GM23248 (cell line): ENCODE results near the gene TMEM98. TPM values are rescaled to one million over a fixed set of nuclear protein-coding genes. Genes with fewer than 3 reads are reported as not detected.
A peak's percentile ranks its signal among the peaks of the same experiment; 100 is the strongest.

Experiments
- DNase-seq: peaks from one replicate; pipeline ENCODE4 v3.0.0-alpha.2; 2015
- H2AFZ ChIP-seq: fragments of 200-600 bp; sonication (generic); 2 replicates; pipeline ENCODE4 v1.6.1; 2016; ENCODE audit warnings: antibody characterized with exemption
- H3F3A ChIP-seq: fragments of 200-600 bp; sonication (generic); 2 replicates; pipeline ENCODE4 v1.6.1; 2016; ENCODE audit warnings: mild to moderate bottlenecking, antibody characterized with exemption, mixed run types; ENCODE audit not compliant: insufficient read depth
- H3K27ac ChIP-seq: fragments of 200-600 bp; sonication (generic); 2 replicates; pipeline ENCODE4 v1.5.1; 2016; ENCODE audit warnings: mild to moderate bottlenecking
- H3K27me3 ChIP-seq: fragments of 200-600 bp; sonication (generic); replicated peaks from 2 replicates; pipeline ENCODE4 v1.6.1; 2016; ENCODE audit warnings: mild to moderate bottlenecking; ENCODE audit not compliant: insufficient read depth
- H3K36me3 ChIP-seq: fragments of 200-600 bp; sonication (generic); 2 replicates; pipeline ENCODE4 v1.6.1; 2016; ENCODE audit warnings: low read depth, mild to moderate bottlenecking
- H3K4me1 ChIP-seq: fragments of 200-600 bp; sonication (generic); 2 replicates; pipeline ENCODE4 v1.6.1; 2016; ENCODE audit warnings: mild to moderate bottlenecking; ENCODE audit not compliant: insufficient read depth
- H3K4me2 ChIP-seq: fragments of 200-600 bp; sonication (generic); one replicate; pipeline ENCODE4 v1.6.1; 2016; ENCODE audit warnings: mild to moderate bottlenecking; ENCODE audit not compliant: unreplicated experiment
- H3K4me3 ChIP-seq: fragments of 200-600 bp; sonication (generic); 2 replicates; pipeline ENCODE4 v1.5.1; 2016; ENCODE audit warnings: mild to moderate bottlenecking
- H3K79me2 ChIP-seq: fragments of 200-600 bp; sonication (generic); 2 replicates; pipeline ENCODE4 v1.6.1; 2016; ENCODE audit warnings: mild to moderate bottlenecking; ENCODE audit not compliant: insufficient read depth
- H3K9ac ChIP-seq: fragments of 200-600 bp; sonication (generic); 2 replicates; pipeline ENCODE4 v1.6.1; 2016; ENCODE audit warnings: mild to moderate bottlenecking
- H3K9me2 ChIP-seq: fragments of 200-600 bp; sonication (generic); 2 replicates; pipeline ENCODE4 v1.6.1; 2016; ENCODE audit warnings: mixed run types, mild to moderate bottlenecking, moderate library complexity; ENCODE audit not compliant: insufficient read depth
- H3K9me3 ChIP-seq: fragments of 200-600 bp; sonication (generic); one replicate; pipeline ENCODE4 v1.6.1; 2017; ENCODE audit warnings: low read depth
- H4K20me1 ChIP-seq: fragments of 200-600 bp; sonication (generic); 2 replicates; pipeline ENCODE4 v1.6.0; 2016; ENCODE audit not compliant: insufficient read depth
- EZH2 ChIP-seq: fragments of 200-600 bp; sonication (generic); IDR thresholded peaks from 2 replicates; pipeline ENCODE4 v1.6.1; 2018; ENCODE audit warnings: antibody characterized with exemption, mild to moderate bottlenecking; ENCODE audit not compliant: insufficient read depth, poor library complexity, severe bottlenecking
- EZH2phosphoT487 ChIP-seq: fragments of 200-600 bp; sonication (generic); IDR thresholded peaks from 2 replicates; pipeline ENCODE4 v1.6.1; 2018; ENCODE audit warnings: antibody characterized with exemption, moderate library complexity, mild to moderate bottlenecking, low read depth; ENCODE audit not compliant: insufficient read depth
- WGBS, 2 experiments: methylation state at CpG; one replicate each; pipeline ENCODE4 v1.1.6; 2015 to 2017; ENCODE audit warnings: low lambda C conversion rate in 2 of 2, low coverage in 1 of 2; ENCODE audit errors: missing lambda C conversion rate in 2 of 2; 5-methylcytosine and 5-hydroxymethylcytosine counted together
- in situ Hi-C: fragments of 300-500 bp; cut with MboI; formaldehyde crosslinking; loops from 2 replicates; pipeline ENCODE4 v1.15.0; 2020
- polyA plus RNA-seq: library from polyadenylated mRNA; unstranded; fragments of >200 nt; fragmentation: Nextera tagmentation; extraction: Ambion mirVana; gene quantifications from 2 replicates; pipeline ENCODE4 v1.2.1, GENCODE V29; 2016
- total RNA-seq: library from RNA; depleted of rRNA; stranded (reverse); fragments of >200 nt; shearing (Covaris generic); gene quantifications from 2 replicates; pipeline ENCODE4 v1.2.3, GENCODE V29; 2014

Gene TMEM98
- total and polyA plus RNA-seq, 2 experiments from 2014 or later = 148 to 153 TPM

DNA sequence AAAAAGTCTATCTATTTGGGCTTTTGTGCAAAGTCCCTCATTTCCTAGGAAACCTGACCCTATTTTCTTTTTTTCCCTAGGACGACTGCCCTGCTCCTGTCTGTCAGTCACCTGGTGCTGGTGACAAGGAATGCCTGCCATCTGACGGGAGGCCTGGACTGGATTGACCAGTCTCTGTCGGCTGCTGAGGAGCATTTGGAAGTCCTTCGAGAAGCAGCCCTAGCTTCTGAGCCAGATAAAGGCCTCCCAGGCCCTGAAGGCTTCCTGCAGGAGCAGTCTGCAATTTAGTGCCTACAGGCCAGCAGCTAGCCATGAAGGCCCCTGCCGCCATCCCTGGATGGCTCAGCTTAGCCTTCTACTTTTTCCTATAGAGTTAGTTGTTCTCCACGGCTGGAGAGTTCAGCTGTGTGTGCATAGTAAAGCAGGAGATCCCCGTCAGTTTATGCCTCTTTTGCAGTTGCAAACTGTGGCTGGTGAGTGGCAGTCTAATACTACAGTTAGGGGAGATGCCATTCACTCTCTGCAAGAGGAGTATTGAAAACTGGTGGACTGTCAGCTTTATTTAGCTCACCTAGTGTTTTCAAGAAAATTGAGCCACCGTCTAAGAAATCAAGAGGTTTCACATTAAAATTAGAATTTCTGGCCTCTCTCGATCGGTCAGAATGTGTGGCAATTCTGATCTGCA is 12.9 kb downstream of the TMEM98 start:
- in situ Hi-C loops = no loop called here
- H3K9ac ChIP-seq = no peak overlapping the region

DNA sequence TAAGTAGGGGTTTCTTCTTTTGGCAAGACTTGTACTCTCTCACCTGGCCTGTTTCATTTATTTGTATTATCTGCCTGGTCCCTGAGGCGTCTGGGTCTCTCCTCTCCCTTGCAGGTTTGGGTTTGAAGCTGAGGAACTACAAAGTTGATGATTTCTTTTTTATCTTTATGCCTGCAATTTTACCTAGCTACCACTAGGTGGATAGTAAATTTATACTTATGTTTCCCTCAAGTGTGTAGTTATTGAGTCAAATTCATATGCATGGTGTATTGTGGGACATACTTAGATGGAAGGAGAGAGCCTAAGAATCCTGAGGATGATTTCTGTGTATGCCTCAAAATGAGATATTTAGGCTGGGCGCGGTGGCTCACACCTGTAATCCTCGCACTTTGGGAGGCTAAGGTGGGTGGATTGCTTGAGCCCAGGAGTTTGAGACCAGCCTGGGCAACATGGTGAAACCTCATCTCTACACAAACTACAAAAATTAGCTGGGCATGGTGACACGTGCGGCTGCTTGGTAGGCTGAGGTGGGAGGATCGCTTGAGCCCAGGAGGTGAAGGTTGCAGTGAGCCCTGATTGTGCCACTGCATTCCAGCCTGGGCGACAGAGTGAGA is 13.6 kb downstream of the TMEM98 start:
- no peak overlapping the region for H2AFZ ChIP-seq
- no peaks in the 10 kb centered on the region for H3K9me3 ChIP-seq
- no peaks in the 10 kb centered on the region for H4K20me1 ChIP-seq
- no peak overlapping the region for H3K9ac ChIP-seq
- WGBS, 2 experiments = 91 to 92% methylated on average over 8 of the region's 8 CpGs
- no peaks in the 10 kb centered on the region for H3K79me2 ChIP-seq
- in situ Hi-C loops = no loop called here
- no peak for DNase-seq
- no peak overlapping the region for H3K4me3 ChIP-seq
- H3K4me2 ChIP-seq = no peak overlapping the region
- H3K36me3 ChIP-seq = peaks cover 11% of the 10 kb centered on the region; the same call in 1 of the 2 replicates
- no peaks in the 10 kb centered on the region for H3K9me2 ChIP-seq
- TF ChIP-seq EZH2phosphoT487 (no peak), EZH2 (no peak)
- H3F3A ChIP-seq = peaks cover 46% of the 10 kb centered on the region
- H3K27me3 ChIP-seq = no peaks in the 10 kb centered on the region
- no peak overlapping the region for H3K27ac ChIP-seq
- H3K4me1 ChIP-seq = peaks cover 26% of the 10 kb centered on the region

More for the DNA sequence above, 12.9 kb downstream of the TMEM98 start:
- peaks cover 11% of the 10 kb centered on the region; the same call in 1 of the 2 replicates for H3K36me3 ChIP-seq
- no peak overlapping the region for H3K4me2 ChIP-seq
- H3K79me2 ChIP-seq = no peaks in the 10 kb centered on the region
- H3K27me3 ChIP-seq = no peaks in the 10 kb centered on the region
- H3F3A ChIP-seq = peaks cover 46% of the 10 kb centered on the region
- 85 to 86% methylated on average over 10 of the region's 10 CpGs for whole genome bisulfite sequencing, 2 experiments
- H3K4me3 ChIP-seq = no peak overlapping the region
- no peak overlapping the region for H3K27ac ChIP-seq
- H2AFZ ChIP-seq = no peak overlapping the region
- H4K20me1 ChIP-seq = no peaks in the 10 kb centered on the region
- TF ChIP-seq EZH2phosphoT487 (no peak), EZH2 (no peak)
- no peaks in the 10 kb centered on the region for H3K9me2 ChIP-seq
- no peaks in the 10 kb centered on the region for H3K9me3 ChIP-seq
- DNase-seq = no peak
- peaks cover 26% of the 10 kb centered on the region for H3K4me1 ChIP-seq

DNA sequence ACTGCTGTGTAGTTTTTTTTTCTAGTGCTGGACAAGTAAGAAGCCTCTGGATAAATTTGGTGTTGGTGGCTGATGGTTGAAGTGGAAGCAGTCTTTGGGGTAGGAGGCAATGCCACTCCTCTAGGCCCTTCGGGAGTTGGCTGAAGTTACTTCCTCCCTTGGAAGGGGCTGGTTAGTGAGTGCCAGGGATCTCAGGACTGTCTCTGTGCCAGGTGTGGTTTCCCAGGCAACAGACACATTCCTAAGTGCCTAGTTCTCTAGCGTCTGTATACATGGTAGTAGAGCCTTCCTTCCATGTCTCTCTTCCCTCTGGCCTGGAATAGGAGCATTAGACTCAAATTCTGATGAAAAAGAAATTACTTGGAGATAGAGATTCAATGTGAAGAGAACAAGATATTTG is 15.3 kb downstream of the TMEM98 start:
- Histone ChIP-seq H3K27me3 (no peaks in the 10 kb centered on the region), H4K20me1 (no peaks in the 10 kb centered on the region), H3K4me3 (peak overlapping the region; percentile 23; the same call in 1 of the 2 replicates), H3K36me3 (peaks cover 11% of the 10 kb centered on the region; the same call in 1 of the 2 replicates), H3F3A (peaks cover 46% of the 10 kb centered on the region), H2AFZ (peak overlapping the region; percentile 44; the same call in 1 of the 2 replicates), H3K4me2 (peak overlapping the region; percentile 65), H3K79me2 (no peaks in the 10 kb centered on the region), H3K4me1 (peaks cover 26% of the 10 kb centered on the region), H3K27ac (peak overlapping the region; percentile 85), H3K9me2 (no peaks in the 10 kb centered on the region), H3K9ac (peak overlapping the region; percentile 47), H3K9me3 (no peaks in the 10 kb centered on the region)
- TF ChIP-seq EZH2 = no peak
- TF ChIP-seq EZH2phosphoT487 = no peak
- in situ Hi-C loops = no loop called here
- DNase-seq = no peak
- WGBS, 2 experiments = 13 to 14% methylated on average over 2 of the region's 2 CpGs

DNA sequence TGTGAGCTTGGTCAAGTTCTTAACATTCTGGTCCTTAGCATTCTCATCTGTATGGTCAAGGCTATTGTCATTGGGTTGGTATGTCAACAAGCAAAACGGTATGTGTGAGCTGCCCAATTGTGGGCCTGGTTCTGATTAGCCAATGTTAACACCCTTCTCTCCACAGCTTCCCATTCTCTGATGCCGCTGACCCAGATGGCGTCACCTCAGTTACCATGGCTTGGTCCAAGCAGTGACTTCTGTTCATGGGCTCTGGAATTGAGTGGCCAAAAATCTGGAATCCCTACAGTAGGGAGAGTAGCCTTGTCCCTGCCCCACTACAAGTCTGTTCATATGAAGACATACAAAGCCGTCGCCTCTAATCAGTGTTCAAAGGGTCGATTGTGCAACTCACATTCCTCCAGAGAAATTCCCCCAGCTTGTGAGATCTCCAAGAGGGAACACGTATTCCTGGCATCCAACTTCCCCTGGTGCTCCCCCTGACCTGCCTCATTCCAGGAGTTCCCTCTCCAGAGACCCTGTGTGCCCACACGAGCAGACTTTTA is 15.8 kb downstream of the TMEM98 start:
- 1 to 2% methylated on average over 8 of the region's 8 CpGs for WGBS, 2 experiments
- Histone ChIP-seq H3K4me2 (peak overlapping the region; percentile 65), H3K27ac (peak overlapping the region; percentile 85)

More for the DNA sequence above, 15.8 kb downstream of the TMEM98 start:
- Histone ChIP-seq H3K27me3 (no peaks in the 10 kb centered on the region), H3K9ac (peak overlapping the region; percentile 55), H3K4me3 (peak overlapping the region; percentile 23), H4K20me1 (no peaks in the 10 kb centered on the region), H3K79me2 (no peaks in the 10 kb centered on the region), H3K9me3 (no peaks in the 10 kb centered on the region), H2AFZ (peak overlapping the region; percentile 44), H3K36me3 (peaks cover 11% of the 10 kb centered on the region; the same call in 1 of the 2 replicates), H3K9me2 (no peaks in the 10 kb centered on the region), H3F3A (peaks cover 46% of the 10 kb centered on the region), H3K4me1 (peaks cover 26% of the 10 kb centered on the region)
- in situ Hi-C loops = no loop called here
- TF ChIP-seq EZH2 (no peak), EZH2phosphoT487 (0 out of 2 replicates have a peak, but pooled peaks have one; percentile 36)
- DNase-seq = peak; percentile 93
